ENCODE results near the gene MINDY4B.
"Not testable (repeated sequence)": the region's sequence is repeated elsewhere in the genome, so short reads cannot be mapped to it uniquely, and the experiment has no call there.

The MINDY4B gene

DNA sequence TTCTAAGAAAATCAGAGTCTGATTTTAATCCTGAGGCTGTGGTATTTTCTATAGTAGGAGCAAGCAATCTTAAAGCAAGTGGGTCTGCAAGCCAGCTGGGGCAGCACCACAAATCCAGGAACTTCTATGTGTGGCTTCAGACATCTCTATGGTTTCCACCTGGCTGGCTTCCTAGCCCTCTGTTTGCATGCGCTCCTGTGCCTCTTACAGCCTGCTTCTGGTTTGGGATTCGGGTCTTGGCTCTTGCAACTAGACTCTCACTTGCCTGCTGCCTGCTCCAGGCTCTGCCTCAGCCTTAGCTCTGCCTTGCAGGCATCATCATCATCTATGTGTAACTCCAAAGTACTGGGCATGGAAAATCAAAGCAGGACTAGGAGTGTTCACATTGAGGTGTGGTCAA, 43.4 kb downstream of the MINDY4B start:
- DNase-seq (ENCODE audit: low read depth) = no peak
- TF ChIP-seq, protein P1, sequence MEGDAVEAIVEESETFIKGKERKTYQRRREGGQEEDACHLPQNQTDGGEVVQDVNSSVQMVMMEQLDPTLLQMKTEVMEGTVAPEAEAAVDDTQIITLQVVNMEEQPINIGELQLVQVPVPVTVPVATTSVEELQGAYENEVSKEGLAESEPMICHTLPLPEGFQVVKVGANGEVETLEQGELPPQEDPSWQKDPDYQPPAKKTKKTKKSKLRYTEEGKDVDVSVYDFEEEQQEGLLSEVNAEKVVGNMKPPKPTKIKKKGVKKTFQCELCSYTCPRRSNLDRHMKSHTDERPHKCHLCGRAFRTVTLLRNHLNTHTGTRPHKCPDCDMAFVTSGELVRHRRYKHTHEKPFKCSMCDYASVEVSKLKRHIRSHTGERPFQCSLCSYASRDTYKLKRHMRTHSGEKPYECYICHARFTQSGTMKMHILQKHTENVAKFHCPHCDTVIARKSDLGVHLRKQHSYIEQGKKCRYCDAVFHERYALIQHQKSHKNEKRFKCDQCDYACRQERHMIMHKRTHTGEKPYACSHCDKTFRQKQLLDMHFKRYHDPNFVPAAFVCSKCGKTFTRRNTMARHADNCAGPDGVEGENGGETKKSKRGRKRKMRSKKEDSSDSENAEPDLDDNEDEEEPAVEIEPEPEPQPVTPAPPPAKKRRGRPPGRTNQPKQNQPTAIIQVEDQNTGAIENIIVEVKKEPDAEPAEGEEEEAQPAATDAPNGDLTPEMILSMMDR (IDR thresholded peaks at IDR 0.05; ENCODE audit: low read length, missing control alignments) = no peak

DNA sequence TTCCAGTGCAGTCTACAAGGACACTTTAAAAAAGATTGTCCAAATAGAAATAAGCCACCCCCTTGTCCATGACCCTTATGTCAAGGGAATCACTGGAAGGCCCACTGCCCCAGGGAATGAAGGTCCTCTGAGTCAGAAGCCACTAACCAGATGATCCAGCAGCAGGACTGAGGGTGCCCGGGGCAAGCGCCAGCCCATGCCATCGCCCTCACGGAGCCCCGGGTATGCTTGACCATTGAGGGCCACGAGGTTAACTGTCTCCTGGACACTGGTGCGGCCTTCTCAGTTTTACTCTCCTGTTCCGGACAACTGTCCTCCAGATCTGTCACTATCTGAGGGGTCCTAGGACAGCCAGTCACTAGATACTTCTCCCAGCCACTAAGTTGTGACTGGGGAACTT, 47.3 kb downstream of the MINDY4B start:
- not testable (repeated sequence) for DNase-seq (ENCODE audit: low read depth); H3K4me3 ChIP-seq (replicated peaks; ENCODE audit: low read depth, low read length)

More for the DNA sequence above, 43.4 kb downstream of the MINDY4B start:
- no peak overlapping the region for H3K4me3 ChIP-seq (replicated peaks; ENCODE audit: low read depth, low read length)

DNA sequence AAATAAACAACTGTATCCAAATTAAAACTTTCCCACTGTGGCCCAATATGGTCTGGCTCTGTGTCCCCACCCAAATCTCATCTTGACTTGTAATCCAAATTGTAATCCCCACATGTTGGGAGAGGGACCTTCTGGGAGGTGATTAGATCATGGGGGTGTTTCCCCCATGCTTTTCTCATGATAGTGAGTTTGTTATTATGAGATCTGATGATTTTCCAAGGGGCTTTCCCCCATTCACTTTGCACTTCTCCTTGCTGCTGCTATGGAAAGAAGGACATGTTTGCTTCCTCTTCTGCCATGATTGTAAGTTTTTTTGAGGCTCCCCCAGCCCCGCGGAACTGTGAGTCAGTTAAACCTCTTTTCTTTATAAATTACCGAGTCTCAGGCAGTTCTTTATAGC, 55.0 kb downstream of the MINDY4B start:
- no peak for DNase-seq (ENCODE audit: low read depth)
- TF ChIP-seq, protein P1 (IDR thresholded peaks at IDR 0.05; ENCODE audit: low read length, missing control alignments) = no peak
- no peak overlapping the region for H3K4me3 ChIP-seq (replicated peaks; ENCODE audit: low read depth, low read length)

DNA sequence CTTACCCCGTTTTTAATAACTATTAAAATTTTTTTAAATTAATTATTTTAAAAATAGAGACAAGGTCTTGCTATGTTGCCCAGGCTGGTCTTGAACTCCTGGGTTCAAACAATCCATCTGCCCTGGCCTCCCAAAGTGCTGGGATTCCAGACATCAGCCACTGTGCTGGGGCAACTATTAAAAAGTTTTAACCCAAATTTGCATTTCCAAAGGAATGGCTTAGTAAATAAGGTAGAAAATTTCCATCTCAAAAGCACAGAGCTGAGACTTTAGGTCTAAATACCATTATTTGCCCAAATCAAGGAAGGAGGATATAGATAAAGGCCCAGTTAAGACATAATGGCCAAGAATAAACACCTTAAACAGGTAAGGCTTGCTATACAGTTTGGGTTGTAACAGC, 56.4 kb downstream of the MINDY4B start:
- no peak overlapping the region for H3K4me3 ChIP-seq (replicated peaks; ENCODE audit: low read depth, low read length)
- TF ChIP-seq, protein P1 (IDR thresholded peaks at IDR 0.05; ENCODE audit: low read length, missing control alignments) = no peak
- no peak for DNase-seq (ENCODE audit: low read depth)

DNA sequence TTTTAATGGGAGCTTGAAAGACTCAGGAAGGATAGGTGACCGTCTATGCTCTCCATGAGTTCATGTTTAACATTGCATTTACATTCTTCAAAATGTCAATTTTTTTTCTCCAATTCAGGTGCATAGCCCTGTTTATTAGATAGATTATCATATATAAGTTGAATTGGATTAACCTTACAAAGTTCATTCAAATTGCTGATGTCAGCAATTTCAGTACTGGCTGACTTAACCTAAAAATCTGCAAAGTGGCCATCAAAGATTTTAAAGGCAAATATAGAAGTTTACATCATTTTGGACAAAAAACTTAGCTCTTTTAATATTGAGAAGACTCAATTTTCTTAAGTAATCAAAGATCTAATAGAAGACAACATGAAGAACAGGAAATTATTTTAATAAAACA, 57.8 kb downstream of the MINDY4B start:
- no peak for DNase-seq (ENCODE audit: low read depth)
- TF ChIP-seq, protein P1 (IDR thresholded peaks at IDR 0.05; ENCODE audit: low read length, missing control alignments) = no peak
- no peak overlapping the region for H3K4me3 ChIP-seq (replicated peaks; ENCODE audit: low read depth, low read length)

DNA sequence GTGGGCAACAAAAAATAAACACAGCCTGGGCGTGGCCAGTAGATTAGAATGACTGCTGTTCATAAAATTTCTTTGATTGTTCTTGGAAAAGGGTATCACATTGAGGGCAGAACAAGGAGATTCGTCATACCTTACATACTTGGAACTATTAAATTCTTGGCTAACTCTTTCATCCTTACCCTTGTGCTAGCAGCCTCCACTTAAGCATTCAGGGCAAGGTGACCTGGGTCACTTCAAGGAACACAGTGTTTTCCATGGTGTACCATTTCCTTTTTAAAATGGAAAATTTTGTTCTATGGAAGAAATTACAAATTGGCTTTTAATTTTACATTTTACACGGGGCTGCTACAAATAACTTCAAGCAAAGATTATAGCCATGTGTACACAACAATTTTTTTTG, 60.8 kb downstream of the MINDY4B start:
- TF ChIP-seq, protein P1 (IDR thresholded peaks at IDR 0.05; ENCODE audit: low read length, missing control alignments) = no peak
- no peak for DNase-seq (ENCODE audit: low read depth)
- H3K4me3 ChIP-seq (replicated peaks; ENCODE audit: low read depth, low read length) = no peak overlapping the region

DNA sequence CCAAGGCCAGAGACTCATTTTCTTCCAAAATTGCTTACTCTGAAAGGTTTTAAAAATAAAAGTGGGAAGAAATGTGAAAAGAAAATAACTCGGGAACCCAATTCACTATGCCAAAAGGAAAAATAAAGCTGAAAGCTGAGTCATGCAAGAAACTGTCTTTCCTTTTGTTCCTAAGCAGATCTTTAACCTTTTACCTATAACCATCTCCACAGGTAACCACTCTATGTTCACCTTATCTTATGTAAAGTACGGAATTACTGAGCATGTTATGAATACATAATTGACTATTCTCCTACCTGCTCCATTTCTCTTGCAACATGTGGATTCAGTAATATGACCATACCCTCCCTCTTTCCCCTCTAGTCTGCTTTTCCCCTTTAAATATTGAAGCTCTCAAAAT, 62.0 kb downstream of the MINDY4B start:
- no peak for DNase-seq (ENCODE audit: low read depth)
- H3K4me3 ChIP-seq (replicated peaks; ENCODE audit: low read depth, low read length) = no peak overlapping the region
- TF ChIP-seq, protein P1 (IDR thresholded peaks at IDR 0.05; ENCODE audit: low read length, missing control alignments) = no peak

All from fibroblast of pulmonary artery (primary cell).